SH-SY5Y (cell line): ENCODE measurements around the gene DYRK2.

Experiments used
- GATA2 ChIP-seq: IDR thresholded peaks from 2 replicates; pipeline ENCODE4 v1.6.1; 2011; ENCODE audit warnings: mild to moderate bottlenecking, low read depth, low read length
- GATA3 ChIP-seq: IDR thresholded peaks from 2 replicates; pipeline ENCODE4 v1.6.1; 2011; ENCODE audit warnings: low read depth, mild to moderate bottlenecking, low read length, moderate library complexity

- TF ChIP-seq GATA2, result no peak
- TF ChIP-seq GATA3, result no peak
Observed at GRCh38 chr12:67638694-67639093, 9.9 kb upstream of the DYRK2 start.
